Measurements from ENCODE around the gene CYP2U1. TPM values are rescaled to one million over a fixed set of nuclear protein-coding genes. Genes with fewer than 3 reads are reported as not detected.

Gene CYP2U1
- total and polyA plus RNA-seq, 2 donors (not counting 1 experiment from before 2014, with no cell fraction given) = 15.5 to 24.3 TPM

DNA sequence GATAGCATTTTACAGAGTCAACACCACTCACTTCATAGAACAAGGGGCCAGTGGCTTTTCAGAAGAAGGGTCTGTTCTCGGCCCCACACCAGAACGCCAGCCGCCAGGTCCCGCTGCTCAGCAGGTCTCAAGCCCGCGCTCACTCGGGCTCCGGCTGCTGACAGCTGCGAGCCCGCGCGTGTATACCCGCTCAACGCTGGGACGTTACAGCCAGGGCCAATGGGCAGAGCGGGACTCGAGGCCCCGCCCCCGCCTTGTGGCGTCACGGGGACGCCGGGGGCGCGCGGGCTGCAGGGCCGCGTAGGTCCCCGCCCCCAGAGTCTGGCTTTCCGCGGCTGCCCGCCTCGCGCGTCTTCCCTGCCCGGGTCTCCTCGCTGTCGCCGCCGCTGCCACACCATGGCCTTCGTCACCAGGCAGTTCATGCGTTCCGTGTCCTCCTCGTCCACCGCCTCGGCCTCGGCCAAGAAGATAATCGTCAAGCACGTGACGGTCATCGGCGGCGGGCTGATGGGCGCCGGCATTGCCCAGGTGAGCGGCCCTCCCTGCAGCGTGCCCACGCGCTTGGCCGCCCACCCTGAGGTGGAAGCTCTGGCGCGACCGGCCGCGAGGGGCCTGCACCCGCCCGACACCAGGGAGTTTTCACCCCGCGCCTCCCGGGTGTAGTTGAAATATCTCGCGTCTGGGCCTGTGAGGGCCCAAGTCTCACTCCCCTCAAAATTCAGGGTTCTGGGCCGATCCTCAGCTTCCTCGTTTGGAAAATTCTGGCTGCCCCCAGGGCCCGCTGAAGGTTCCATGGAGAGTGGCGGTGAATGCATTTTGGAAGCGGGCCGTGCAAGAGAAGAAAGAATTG is 58.4 kb downstream of the CYP2U1 start, which contains the start of gene HADH:
TSS of gene HADH (plus strand) at position 353 of the 850 bp plus-strand sequence. CDS start at position 397, 44 bp downstream.
- Histone ChIP-seq H3K4me1 (ENCODE audit: control insufficient read depth, extremely low read depth, insufficient read depth, low read length) (peaks cover 5% of the 10 kb centered on the region), H3K9ac (ENCODE audit: insufficient read depth, low read length) (peak within 1 kb of the TSS; percentile 86), H3K4me3 (replicated peaks in 1 of 4; ENCODE audit: control extremely low read depth in 1 of 4, insufficient read depth in 1 of 4, low read depth in 3 of 4, low read length in 4 of 4) (peak within 1 kb of the TSS; percentile 72 to 90 (median 74)), H3K27me3 (ENCODE audit: control insufficient read depth, insufficient read depth, low read length) (no peaks in the 10 kb centered on the region), H3K27ac (ENCODE audit: insufficient read depth, low read length) (peak within 1 kb of the TSS; percentile 79), H3K79me2 (ENCODE audit: control insufficient read depth, insufficient read depth, low read length) (peaks cover 9% of the 10 kb centered on the region), H3K4me2 (ENCODE audit: extremely low read depth, insufficient read depth, low read length) (peak within 1 kb of the TSS; percentile 98), H4K20me1 (ENCODE audit: control insufficient read depth, extremely low read depth, insufficient read depth, low read length) (no peaks in the 10 kb centered on the region), H3K36me3 (ENCODE audit: control insufficient read depth, insufficient read depth, low read length) (no peaks in the 10 kb centered on the region), H3K9me3 (ENCODE audit: control insufficient read depth, insufficient read depth, low read depth, low read length) (no peaks in the 10 kb centered on the region), H2AFZ (ENCODE audit: low read length) (peak within 1 kb of the TSS; percentile 98)
- TF ChIP-seq CTCF (conservative IDR thresholded peaks at IDR 0.05 in 1 of 2, IDR thresholded peaks at IDR 0.05 in 1 of 2; ENCODE audit: low read depth in 1 of 2, low read length in 2 of 2) (no peak), EZH2 (IDR thresholded peaks at IDR 0.05; ENCODE audit: low read length, missing control alignments) (no peak)
- DNase-seq (ENCODE audit: low read depth in 2 of 2) = peak; percentile 87 to 89

DNA sequence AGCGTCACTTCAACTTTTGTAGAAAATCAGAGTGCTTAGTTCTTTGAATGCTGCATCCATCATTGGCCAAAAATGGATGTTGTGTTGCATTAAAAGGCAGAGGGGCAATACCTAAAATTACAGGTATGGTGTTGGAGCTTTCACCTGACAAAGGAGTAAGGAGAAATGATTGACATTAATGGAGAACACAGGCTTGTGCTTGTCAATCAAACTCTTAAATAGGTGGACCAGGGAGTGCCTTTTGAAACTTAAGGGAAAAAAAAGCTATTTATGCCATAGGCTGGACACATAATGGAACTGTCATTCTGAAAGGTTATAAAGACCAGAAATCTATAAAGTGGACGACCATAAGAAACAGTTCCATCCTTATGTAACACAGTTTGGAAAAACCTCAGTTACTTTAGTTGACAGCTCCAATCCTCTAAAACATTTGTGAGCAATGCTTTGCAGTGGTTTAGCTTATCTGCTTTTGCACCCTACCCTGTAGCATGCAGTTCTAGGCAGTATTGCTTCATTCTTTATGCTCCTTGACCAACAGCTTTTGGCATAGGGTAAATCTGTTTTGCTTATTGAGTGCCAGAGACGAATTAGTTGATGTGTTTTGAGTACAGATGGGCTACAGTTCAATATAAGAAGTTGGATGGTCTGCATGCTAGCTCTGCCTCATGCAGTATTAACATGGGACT is 60.7 kb downstream of the CYP2U1 start:
- Histone ChIP-seq H3K9me3 (ENCODE audit: control insufficient read depth, insufficient read depth, low read depth, low read length) (no peaks in the 10 kb centered on the region), H3K4me3 (replicated peaks in 1 of 4; ENCODE audit: control extremely low read depth in 1 of 4, insufficient read depth in 1 of 4, low read depth in 3 of 4, low read length in 4 of 4) (no peak overlapping the region), H3K27me3 (ENCODE audit: control insufficient read depth, insufficient read depth, low read length) (no peaks in the 10 kb centered on the region), H4K20me1 (ENCODE audit: control insufficient read depth, extremely low read depth, insufficient read depth, low read length) (no peaks in the 10 kb centered on the region), H3K27ac (ENCODE audit: insufficient read depth, low read length) (no peak overlapping the region), H2AFZ (ENCODE audit: low read length) (no peak overlapping the region), H3K79me2 (ENCODE audit: control insufficient read depth, insufficient read depth, low read length) (peaks cover 9% of the 10 kb centered on the region), H3K4me1 (ENCODE audit: control insufficient read depth, extremely low read depth, insufficient read depth, low read length) (peaks cover 5% of the 10 kb centered on the region), H3K4me2 (ENCODE audit: extremely low read depth, insufficient read depth, low read length) (no peak overlapping the region), H3K9ac (ENCODE audit: insufficient read depth, low read length) (no peak overlapping the region), H3K36me3 (ENCODE audit: control insufficient read depth, insufficient read depth, low read length) (no peaks in the 10 kb centered on the region)
- DNase-seq (ENCODE audit: low read depth in 2 of 2) = peak; percentile 23 to 69
- no peak for TF ChIP-seq EZH2 (IDR thresholded peaks at IDR 0.05; ENCODE audit: low read length, missing control alignments)
- TF ChIP-seq CTCF (conservative IDR thresholded peaks at IDR 0.05 in 1 of 2, IDR thresholded peaks at IDR 0.05 in 1 of 2; ENCODE audit: low read depth in 1 of 2, low read length in 2 of 2) = no peak

GRCh38 chr4:107993969-107994368 is 62.6 kb downstream of the CYP2U1 start:
- no peak overlapping the region for H3K4me2 ChIP-seq (ENCODE audit: extremely low read depth, insufficient read depth, low read length)
- no peak overlapping the region for H3K27ac ChIP-seq (ENCODE audit: insufficient read depth, low read length)
- no peaks in the 10 kb centered on the region for H3K36me3 ChIP-seq (ENCODE audit: control insufficient read depth, insufficient read depth, low read length)
- H3K9ac ChIP-seq (ENCODE audit: insufficient read depth, low read length) = no peak overlapping the region
- no peaks in the 10 kb centered on the region for H3K9me3 ChIP-seq (ENCODE audit: control insufficient read depth, insufficient read depth, low read depth, low read length)
- H2AFZ ChIP-seq (ENCODE audit: low read length) = no peak overlapping the region
- no peak for DNase-seq (ENCODE audit: low read depth in 2 of 2)
- H3K79me2 ChIP-seq (ENCODE audit: control insufficient read depth, insufficient read depth, low read length) = peaks cover 9% of the 10 kb centered on the region
- peaks cover 8% of the 10 kb centered on the region for H3K4me1 ChIP-seq (ENCODE audit: control insufficient read depth, extremely low read depth, insufficient read depth, low read length)
- H3K27me3 ChIP-seq (ENCODE audit: control insufficient read depth, insufficient read depth, low read length) = no peaks in the 10 kb centered on the region
- H3K4me3 ChIP-seq (replicated peaks in 1 of 4; ENCODE audit: control extremely low read depth in 1 of 4, insufficient read depth in 1 of 4, low read depth in 3 of 4, low read length in 4 of 4) = no peak overlapping the region
- no peaks in the 10 kb centered on the region for H4K20me1 ChIP-seq (ENCODE audit: control insufficient read depth, extremely low read depth, insufficient read depth, low read length)
- no peak for TF ChIP-seq CTCF (conservative IDR thresholded peaks at IDR 0.05 in 1 of 2, IDR thresholded peaks at IDR 0.05 in 1 of 2; ENCODE audit: low read depth in 1 of 2, low read length in 2 of 2)
- TF ChIP-seq EZH2 (IDR thresholded peaks at IDR 0.05; ENCODE audit: low read length, missing control alignments) = no peak

Measured in fibroblast of lung (primary cell).